ENCODE data around the gene CREB3L2. TPM values are rescaled to one million over a fixed set of nuclear protein-coding genes. Genes with fewer than 3 reads are reported as not detected.

Gene CREB3L2
- total RNA-seq, 1 experiment from 2014 or later = 49.8 TPM

- Histone ChIP-seq H3K9me2 (ENCODE audit: insufficient read depth) (no peaks in the 10 kb centered on the region), H3K79me2 (ENCODE audit: insufficient read depth, low read length) (no peaks in the 10 kb centered on the region), H3K27ac (ENCODE audit: low read depth, low read length) (no peak overlapping the region), H3K36me3 (ENCODE audit: control insufficient read depth in 1 of 2, insufficient read depth in 2 of 2, low read length in 2 of 2) (no peaks in the 10 kb centered on the region), H3K9ac (ENCODE audit: low read length) (no peak overlapping the region), H3K27me3 (ENCODE audit: insufficient read depth, low read length) (no peaks in the 10 kb centered on the region), H3K4me3 (replicated peaks in 1 of 2; ENCODE audit: low read depth in 1 of 2, low read length in 2 of 2) (no peak overlapping the region), H2AFZ (ENCODE audit: low read depth, low read length, poor library complexity, severe bottlenecking) (no peak overlapping the region), H3K9me3 (ENCODE audit: control insufficient read depth in 1 of 2, insufficient read depth in 1 of 2, low read depth in 1 of 2, low read length in 2 of 2) (no peaks in the 10 kb centered on the region), H4K20me1 (ENCODE audit: insufficient read depth) (no peaks in the 10 kb centered on the region; the same call in 1 of the 2 replicates), H3K4me1 (ENCODE audit: control insufficient read depth in 1 of 2, insufficient read depth in 2 of 2, low read length in 2 of 2) (peaks cover 0 to 5% of the 10 kb centered on the region in 2 experiments; a peak in 1 of 4 replicates), H3K4me2 (ENCODE audit: low read length) (no peak overlapping the region)
- DNase-seq (ENCODE audit: low read depth, low spot score) (no peak), ATAC-seq (no peak)
- BruUV-seq (replicated peaks) = no TSS peak
- no peak for TF ChIP-seq RAD21 (IDR thresholded peaks at IDR 0.05; ENCODE audit: low read depth)
- ChIA-PET RAD21 (ENCODE audit: low non-redundant PET in 1 of 2, low total read pairs in 2 of 2, uncharacterized antibody in 2 of 2, unreplicated experiment in 2 of 2) (no interaction called here), POLR2A (no interaction called here), CTCF (no interaction called here)
- intact Hi-C loops (cut with micrococcal nuclease) = no loop called here
Observed at GRCh38 chr7:137925754-137926153, 76.1 kb downstream of the CREB3L2 start.

DNA sequence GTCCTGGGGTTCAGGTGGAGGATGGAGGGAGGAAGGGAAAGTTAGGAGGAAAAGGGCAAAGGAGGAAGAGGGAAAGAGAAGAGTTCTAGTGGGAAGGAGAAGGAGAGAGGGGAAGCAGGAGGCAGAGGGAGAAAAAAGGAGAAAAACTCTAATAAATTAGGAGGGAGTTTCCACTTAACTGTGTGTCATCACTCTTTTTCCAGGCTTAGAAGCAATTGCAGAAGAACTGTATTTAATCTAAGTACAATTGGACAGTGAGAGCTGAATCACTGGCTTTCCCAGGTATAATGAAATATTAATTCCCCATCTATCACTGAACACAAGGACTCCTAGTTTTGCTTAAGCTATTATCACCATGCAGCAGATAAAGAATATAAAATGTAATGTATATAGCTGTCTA, 76.8 kb downstream of the CREB3L2 start:
- H3K9me2 ChIP-seq (ENCODE audit: insufficient read depth) = no peaks in the 10 kb centered on the region
- RAD21 ChIA-PET (ENCODE audit: low non-redundant PET in 1 of 2, low total read pairs in 2 of 2, uncharacterized antibody in 2 of 2, unreplicated experiment in 2 of 2) = no interaction called here
- H3K36me3 ChIP-seq (ENCODE audit: control insufficient read depth in 1 of 2, insufficient read depth in 2 of 2, low read length in 2 of 2) = no peaks in the 10 kb centered on the region
- intact Hi-C loops (cut with micrococcal nuclease) = no loop called here
- no peaks in the 10 kb centered on the region for H3K9me3 ChIP-seq (ENCODE audit: control insufficient read depth in 1 of 2, insufficient read depth in 1 of 2, low read depth in 1 of 2, low read length in 2 of 2)
- no peaks in the 10 kb centered on the region; a peak in 1 of 4 replicates for H3K4me1 ChIP-seq (ENCODE audit: control insufficient read depth in 1 of 2, insufficient read depth in 2 of 2, low read length in 2 of 2)
- no peak overlapping the region for H3K27ac ChIP-seq (ENCODE audit: low read depth, low read length)
- no peak overlapping the region for H2AFZ ChIP-seq (ENCODE audit: low read depth, low read length, poor library complexity, severe bottlenecking)
- H3K4me2 ChIP-seq (ENCODE audit: low read length) = no peak overlapping the region
- H3K9ac ChIP-seq (ENCODE audit: low read length) = no peak overlapping the region
- H4K20me1 ChIP-seq (ENCODE audit: insufficient read depth) = no peaks in the 10 kb centered on the region; the same call in 1 of the 2 replicates
- POLR2A ChIA-PET = no interaction called here
- CTCF ChIA-PET = no interaction called here
- no peaks in the 10 kb centered on the region for H3K27me3 ChIP-seq (ENCODE audit: insufficient read depth, low read length)
- BruUV-seq (replicated peaks) = no TSS peak
- H3K4me3 ChIP-seq (replicated peaks in 1 of 2; ENCODE audit: low read depth in 1 of 2, low read length in 2 of 2) = no peak overlapping the region
- no peaks in the 10 kb centered on the region for H3K79me2 ChIP-seq (ENCODE audit: insufficient read depth, low read length)
- ATAC-seq (no peak), DNase-seq (ENCODE audit: low read depth, low spot score) (no peak)
- TF ChIP-seq CEBPB (IDR thresholded peaks at IDR 0.05; ENCODE audit: low read depth) = no peak
- no peak for TF ChIP-seq POLR2AphosphoS5 (IDR thresholded peaks at IDR 0.05; ENCODE audit: low read depth, low read length)
- no peak for TF ChIP-seq ZFX (IDR thresholded peaks at IDR 0.05)
- TF ChIP-seq ELF1 (IDR thresholded peaks at IDR 0.05; ENCODE audit: borderline replicate concordance, low read depth) = no peak
- TF ChIP-seq SP1 (IDR thresholded peaks at IDR 0.05; ENCODE audit: low read depth) = no peak
- TF ChIP-seq ZNF274 (IDR thresholded peaks at IDR 0.05; ENCODE audit: low read depth, low read length) = no peak
- TF ChIP-seq EZH2 (IDR thresholded peaks at IDR 0.05) = no peak
- no peak for TF ChIP-seq FOSL1 (IDR thresholded peaks at IDR 0.05; ENCODE audit: low read depth)
- TF ChIP-seq YY1 (IDR thresholded peaks at IDR 0.05; ENCODE audit: extremely low read depth, insufficient replicate concordance, low read depth, low read length) = no peak
- TF ChIP-seq JUND (IDR thresholded peaks at IDR 0.05) = no peak
- TF ChIP-seq, protein P1, sequence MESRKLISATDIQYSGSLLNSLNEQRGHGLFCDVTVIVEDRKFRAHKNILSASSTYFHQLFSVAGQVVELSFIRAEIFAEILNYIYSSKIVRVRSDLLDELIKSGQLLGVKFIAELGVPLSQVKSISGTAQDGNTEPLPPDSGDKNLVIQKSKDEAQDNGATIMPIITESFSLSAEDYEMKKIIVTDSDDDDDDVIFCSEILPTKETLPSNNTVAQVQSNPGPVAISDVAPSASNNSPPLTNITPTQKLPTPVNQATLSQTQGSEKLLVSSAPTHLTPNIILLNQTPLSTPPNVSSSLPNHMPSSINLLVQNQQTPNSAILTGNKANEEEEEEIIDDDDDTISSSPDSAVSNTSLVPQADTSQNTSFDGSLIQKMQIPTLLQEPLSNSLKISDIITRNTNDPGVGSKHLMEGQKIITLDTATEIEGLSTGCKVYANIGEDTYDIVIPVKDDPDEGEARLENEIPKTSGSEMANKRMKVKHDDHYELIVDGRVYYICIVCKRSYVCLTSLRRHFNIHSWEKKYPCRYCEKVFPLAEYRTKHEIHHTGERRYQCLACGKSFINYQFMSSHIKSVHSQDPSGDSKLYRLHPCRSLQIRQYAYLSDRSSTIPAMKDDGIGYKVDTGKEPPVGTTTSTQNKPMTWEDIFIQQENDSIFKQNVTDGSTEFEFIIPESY (IDR thresholded peaks at IDR 0.05; ENCODE audit: extremely low read depth, insufficient replicate concordance, low read length) = no peak
- TF ChIP-seq RAD21 (IDR thresholded peaks at IDR 0.05; ENCODE audit: low read depth) = no peak
- TF ChIP-seq CTCF (IDR thresholded peaks at IDR 0.05 in 2 of 3, conservative IDR thresholded peaks at IDR 0.05 in 1 of 3; ENCODE audit: borderline replicate concordance in 1 of 3, insufficient read depth in 1 of 3, low read depth in 2 of 3, low read length in 2 of 3) = no peak
- TF ChIP-seq ATF3 (IDR thresholded peaks at IDR 0.05) = no peak
- TF ChIP-seq TCF7L2 (IDR thresholded peaks at IDR 0.05; ENCODE audit: borderline replicate concordance, extremely low read depth, insufficient read depth, insufficient read length) = no peak
- TF ChIP-seq EZH2phosphoT487 (IDR thresholded peaks at IDR 0.05; ENCODE audit: borderline replicate concordance) = no peak

All from HCT116 (cell line).